ENCODE results near the gene ANLN. TPM values are rescaled to one million over a fixed set of nuclear protein-coding genes. Genes with fewer than 3 reads are reported as not detected.

ANLN gene
- total RNA-seq, 1 experiment from 2014 or later, result 130 TPM

GRCh38 chr7:36366005-36366717, 23.5 kb upstream of the ANLN start:
- Histone ChIP-seq H3K27ac (ENCODE audit: low read depth, low read length) (peak overlapping the region; percentile 57), H3K79me2 (ENCODE audit: insufficient read depth, low read length) (0 out of 2 replicates have a peak, but pooled peaks cover 4% of the 10 kb centered on the region), H4K20me1 (ENCODE audit: insufficient read depth) (no peaks in the 10 kb centered on the region), H3K9me2 (ENCODE audit: insufficient read depth) (no peaks in the 10 kb centered on the region), H3K36me3 (ENCODE audit: control insufficient read depth in 1 of 2, insufficient read depth in 2 of 2, low read length in 2 of 2) (no peaks in the 10 kb centered on the region), H3K9ac (ENCODE audit: low read length) (peak overlapping the region; percentile 79), H3K4me3 (replicated peaks in 1 of 2; ENCODE audit: low read depth in 1 of 2, low read length in 2 of 2) (peak overlapping the region; percentile 60 to 76), H3K4me2 (ENCODE audit: low read length) (peak overlapping the region; percentile 91), H2AFZ (ENCODE audit: low read depth, low read length, poor library complexity, severe bottlenecking) (peak overlapping the region; percentile 95), H3K27me3 (ENCODE audit: insufficient read depth, low read length) (no peaks in the 10 kb centered on the region), H3K4me1 (ENCODE audit: control insufficient read depth in 1 of 2, insufficient read depth in 2 of 2, low read length in 2 of 2) (peaks cover 0 to 19% of the 10 kb centered on the region in 2 experiments; a peak in 1 of 4 replicates), H3K9me3 (ENCODE audit: control insufficient read depth in 1 of 2, insufficient read depth in 1 of 2, low read depth in 1 of 2, low read length in 2 of 2) (no peaks in the 10 kb centered on the region)
- TSS peak; percentile 57 for BruUV-seq (replicated peaks)
- TF ChIP-seq CTCF (IDR thresholded peaks at IDR 0.05 in 2 of 3, conservative IDR thresholded peaks at IDR 0.05 in 1 of 3; ENCODE audit: borderline replicate concordance in 1 of 3, insufficient read depth in 1 of 3, low read depth in 2 of 3, low read length in 2 of 3), result no peak
- TF ChIP-seq ELF1 (IDR thresholded peaks at IDR 0.05; ENCODE audit: borderline replicate concordance, low read depth), result no peak
- TF ChIP-seq YY1 (IDR thresholded peaks at IDR 0.05; ENCODE audit: extremely low read depth, insufficient replicate concordance, low read depth, low read length), result no peak
- TF ChIP-seq SIN3A (IDR thresholded peaks at IDR 0.05; ENCODE audit: low read depth), result no peak
- TF ChIP-seq CBX3 (IDR thresholded peaks at IDR 0.05; ENCODE audit: low read depth), result no peak
- TF ChIP-seq SP1 (IDR thresholded peaks at IDR 0.05; ENCODE audit: low read depth), result no peak
- no peak for TF ChIP-seq SRF (IDR thresholded peaks at IDR 0.05; ENCODE audit: low read depth)
- no peak for TF ChIP-seq POLR2AphosphoS5 (IDR thresholded peaks at IDR 0.05; ENCODE audit: low read depth, low read length)
- TF ChIP-seq CEBPB (IDR thresholded peaks at IDR 0.05; ENCODE audit: low read depth), result no peak
- TF ChIP-seq EZH2 (IDR thresholded peaks at IDR 0.05), result no peak
- no peak for TF ChIP-seq EGR1 (IDR thresholded peaks at IDR 0.05; ENCODE audit: low read depth)
- TF ChIP-seq MAX (IDR thresholded peaks at IDR 0.05), result no peak
- POLR2A ChIA-PET, result interaction anchor here (1.5 kb wide), 1 partner anchor 26 kb away, joined by 3 read pairs; no protein-coding TSS in a partner anchor
- intact Hi-C loops (cut with micrococcal nuclease), result no loop called here
- DNase-seq (ENCODE audit: low read depth, low spot score) (no peak), ATAC-seq (no peak)
- CTCF ChIA-PET, result interaction anchor here (0.5 to 2.0 kb wide), 8 partner anchors 9 to 89 kb away, joined by 3 to 9 read pairs (median 3); no protein-coding TSS in a partner anchor
- RAD21 ChIA-PET (ENCODE audit: low non-redundant PET in 1 of 2, low total read pairs in 2 of 2, uncharacterized antibody in 2 of 2, unreplicated experiment in 2 of 2), result no interaction called here
